DOHH2 (cell line): ENCODE measurements around the gene TIMP3.

Source experiments
- H3F3A ChIP-seq: fragments of 200-600 bp; sonication (generic), shearing (Covaris generic); 2 replicates; pipeline ENCODE4 v1.6.0; 2016; ENCODE audit warnings: antibody characterized with exemption, mild to moderate bottlenecking; ENCODE audit not compliant: control insufficient read depth, insufficient read depth
- H3K27ac ChIP-seq: fragments of 200-600 bp; sonication (generic); 2 replicates; pipeline ENCODE4 v1.5.1; 2014; ENCODE audit warnings: low read depth, mild to moderate bottlenecking, low read length, moderate library complexity
- H3K27me3 ChIP-seq: fragments of 200-600 bp; sonication (generic); 2 replicates; pipeline ENCODE4 v1.6.1; 2014; ENCODE audit warnings: mild to moderate bottlenecking, low read length, mixed read lengths; ENCODE audit not compliant: control insufficient read depth
- H3K36me3 ChIP-seq: fragments of 200-600 bp; sonication (generic); 2 replicates; pipeline ENCODE4 v1.6.1; 2014; ENCODE audit warnings: mild to moderate bottlenecking, low read length, moderate library complexity, mixed read lengths; ENCODE audit not compliant: control insufficient read depth
- H3K4me1 ChIP-seq: fragments of 200-600 bp; sonication (generic); 2 replicates; pipeline ENCODE4 v1.6.1; 2014; ENCODE audit warnings: mild to moderate bottlenecking, low read length, mixed read lengths; ENCODE audit not compliant: control insufficient read depth
- H3K4me2 ChIP-seq: fragments of 200-600 bp; sonication (generic); 2 replicates; pipeline ENCODE4 v1.6.0; 2014; ENCODE audit warnings: mild to moderate bottlenecking, low read length, moderate library complexity
- H3K4me3 ChIP-seq: fragments of 200-600 bp; sonication (generic); 2 replicates; pipeline ENCODE4 v1.5.1; 2014; ENCODE audit warnings: mild to moderate bottlenecking, low read length, mixed read lengths
- H3K79me2 ChIP-seq: fragments of 200-600 bp; sonication (generic); 2 replicates; pipeline ENCODE4 v1.6.1; 2014; ENCODE audit warnings: mild to moderate bottlenecking, low read length, mixed read lengths; ENCODE audit not compliant: control insufficient read depth
- H3K9me2 ChIP-seq: fragments of 200-600 bp; sonication (generic); replicated peaks from 2 replicates; pipeline ENCODE4 v1.6.1; 2014; ENCODE audit warnings: mild to moderate bottlenecking, low read length, mixed read lengths; ENCODE audit not compliant: control insufficient read depth
- H3K9me3 ChIP-seq: fragments of 200-600 bp; sonication (generic); 2 replicates; pipeline ENCODE4 v1.6.1; 2014; ENCODE audit warnings: antibody characterized with exemption, low read length, mixed read lengths; ENCODE audit not compliant: control insufficient read depth, insufficient read depth
- H4K20me1 ChIP-seq: fragments of 200-600 bp; sonication (generic); 2 replicates; pipeline ENCODE4 v1.6.0; 2014; ENCODE audit warnings: low read depth, mild to moderate bottlenecking, antibody characterized with exemption, low read length, moderate library complexity; ENCODE audit not compliant: control insufficient read depth, insufficient read depth
- CTCF ChIP-seq: fragments of 200-600 bp; sonication (generic); IDR thresholded peaks from one replicate; pipeline ENCODE4 v1.5.1; 2014; ENCODE audit warnings: antibody characterized with exemption, mild to moderate bottlenecking, low read depth, low read length; ENCODE audit not compliant: poor library complexity, severe bottlenecking
- EZH2phosphoT487 ChIP-seq: fragments of 200-600 bp; sonication (generic); IDR thresholded peaks from 2 replicates; pipeline ENCODE4 v1.6.1; 2017; ENCODE audit warnings: borderline replicate concordance, mild to moderate bottlenecking, antibody characterized with exemption, low read length, moderate library complexity, mixed read lengths

The TIMP3 gene

DNA sequence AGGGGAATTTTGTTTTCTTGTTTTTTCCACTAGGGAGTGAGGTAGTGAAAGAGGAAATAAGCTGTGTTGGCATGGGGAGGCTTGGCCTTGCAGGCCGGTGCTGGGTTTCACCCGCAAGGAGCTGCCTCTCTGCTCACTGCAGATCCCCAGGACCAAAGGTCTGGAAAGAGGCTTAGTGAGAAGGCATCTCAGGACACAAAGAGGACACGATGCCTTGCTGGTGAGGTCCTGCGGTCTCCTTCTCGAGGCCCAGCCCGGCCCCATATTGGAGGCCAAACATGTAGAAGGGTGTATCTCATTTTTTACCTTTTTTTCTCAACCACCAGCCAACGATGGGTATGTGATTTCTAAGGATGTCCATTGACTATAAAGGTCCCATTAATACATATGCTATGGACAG is 17.6 kb downstream of the TIMP3 start:
- Histone ChIP-seq H3K27me3 (no peaks in the 10 kb centered on the region), H3K79me2 (no peaks in the 10 kb centered on the region), H3K4me1 (no peaks in the 10 kb centered on the region), H3K27ac (no peak overlapping the region), H3K4me2 (no peak overlapping the region), H3K9me2 (no peaks in the 10 kb centered on the region), H3F3A (no peaks in the 10 kb centered on the region), H4K20me1 (no peaks in the 10 kb centered on the region), H3K36me3 (no peaks in the 10 kb centered on the region), H3K4me3 (no peak overlapping the region), H3K9me3 (no peaks in the 10 kb centered on the region)
- TF ChIP-seq EZH2phosphoT487 (no peak), CTCF (no peak)

- TF ChIP-seq CTCF: no peak
- TF ChIP-seq EZH2phosphoT487: no peak
- Histone ChIP-seq H3F3A (no peaks in the 10 kb centered on the region), H3K27me3 (0 out of 2 replicates have a peak, but pooled peaks cover 2% of the 10 kb centered on the region), H3K4me1 (no peaks in the 10 kb centered on the region), H3K9me3 (no peaks in the 10 kb centered on the region), H3K36me3 (no peaks in the 10 kb centered on the region), H3K4me2 (no peak overlapping the region), H3K9me2 (no peaks in the 10 kb centered on the region), H3K4me3 (no peak overlapping the region), H3K79me2 (no peaks in the 10 kb centered on the region), H3K27ac (no peak overlapping the region), H4K20me1 (no peaks in the 10 kb centered on the region)
Measured at GRCh38 chr22:32820131-32821119, 18.9 kb downstream of the TIMP3 start.

DNA sequence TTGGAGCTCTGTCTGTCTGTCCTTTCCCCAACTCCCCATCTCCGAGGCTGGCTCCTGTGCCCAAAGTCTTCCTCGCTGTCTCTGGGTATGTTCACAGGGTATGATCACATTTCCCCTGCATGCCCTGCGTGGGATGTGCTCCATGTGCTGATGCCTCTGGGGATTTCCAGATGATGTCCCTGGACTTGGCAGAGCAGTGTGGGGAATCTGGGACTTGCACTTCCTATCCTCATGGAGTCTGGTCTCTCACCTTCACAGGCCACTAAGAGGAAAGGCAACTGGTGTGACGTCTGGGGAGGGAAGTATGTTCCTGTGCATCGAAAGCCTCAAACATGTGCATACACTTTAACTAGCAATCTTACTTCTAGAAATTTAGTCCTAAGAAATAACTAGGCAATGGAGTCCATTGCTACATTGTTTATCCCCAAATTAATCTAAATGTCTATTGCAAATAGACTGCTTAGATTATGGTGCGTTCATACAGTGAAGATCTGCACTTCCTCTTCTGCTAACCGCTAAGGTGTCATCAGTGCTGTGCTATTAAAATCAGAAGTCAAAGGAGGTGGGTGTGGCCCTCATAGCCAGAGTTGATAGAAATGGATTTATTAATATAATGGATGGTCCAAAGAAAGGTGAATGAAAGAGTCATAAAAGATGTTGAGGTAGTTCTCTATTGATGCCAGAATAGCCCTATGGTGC is 20.8 kb downstream of the TIMP3 start:
- Histone ChIP-seq H3K27me3 (0 out of 2 replicates have a peak, but pooled peaks cover 2% of the 10 kb centered on the region), H3K79me2 (no peaks in the 10 kb centered on the region), H3K36me3 (no peaks in the 10 kb centered on the region), H3K9me2 (no peaks in the 10 kb centered on the region), H3K4me2 (no peak overlapping the region), H3F3A (no peaks in the 10 kb centered on the region), H4K20me1 (no peaks in the 10 kb centered on the region), H3K27ac (no peak overlapping the region), H3K4me1 (no peaks in the 10 kb centered on the region), H3K9me3 (no peaks in the 10 kb centered on the region), H3K4me3 (no peak overlapping the region)
- TF ChIP-seq EZH2phosphoT487 (no peak), CTCF (no peak)
